GM19023 (cell line): ENCODE measurements around the gene RUNDC1.

Source experiments
- ATAC-seq: cut with Tn5 transposase; IDR thresholded peaks from one replicate; pipeline ENCODE4 v1.9.1; 2021; ENCODE audit warnings: mild to moderate bottlenecking, moderate library complexity; ENCODE audit not compliant: unreplicated experiment

RUNDC1 gene

DNA sequence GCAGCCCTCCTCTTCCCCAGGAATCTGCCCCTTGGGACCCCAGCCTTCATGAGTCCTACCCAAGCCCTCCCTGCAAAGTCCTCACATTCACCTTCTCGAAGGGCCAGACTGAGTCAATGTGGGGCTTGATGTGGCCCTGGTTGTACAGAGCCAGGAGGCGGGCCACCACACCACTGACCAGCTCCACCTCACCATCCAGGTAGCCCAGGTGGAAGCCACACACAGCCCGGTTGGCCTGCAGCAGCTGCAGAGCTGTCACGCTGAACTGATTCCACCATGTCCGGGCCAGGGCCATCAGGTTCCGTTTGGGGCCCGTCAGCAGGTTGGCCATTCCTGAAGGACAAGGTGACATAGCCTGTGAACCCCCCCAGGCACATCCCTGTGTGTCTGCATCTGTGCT, 35.9 kb downstream of the RUNDC1 start:
- no peak for ATAC-seq

DNA sequence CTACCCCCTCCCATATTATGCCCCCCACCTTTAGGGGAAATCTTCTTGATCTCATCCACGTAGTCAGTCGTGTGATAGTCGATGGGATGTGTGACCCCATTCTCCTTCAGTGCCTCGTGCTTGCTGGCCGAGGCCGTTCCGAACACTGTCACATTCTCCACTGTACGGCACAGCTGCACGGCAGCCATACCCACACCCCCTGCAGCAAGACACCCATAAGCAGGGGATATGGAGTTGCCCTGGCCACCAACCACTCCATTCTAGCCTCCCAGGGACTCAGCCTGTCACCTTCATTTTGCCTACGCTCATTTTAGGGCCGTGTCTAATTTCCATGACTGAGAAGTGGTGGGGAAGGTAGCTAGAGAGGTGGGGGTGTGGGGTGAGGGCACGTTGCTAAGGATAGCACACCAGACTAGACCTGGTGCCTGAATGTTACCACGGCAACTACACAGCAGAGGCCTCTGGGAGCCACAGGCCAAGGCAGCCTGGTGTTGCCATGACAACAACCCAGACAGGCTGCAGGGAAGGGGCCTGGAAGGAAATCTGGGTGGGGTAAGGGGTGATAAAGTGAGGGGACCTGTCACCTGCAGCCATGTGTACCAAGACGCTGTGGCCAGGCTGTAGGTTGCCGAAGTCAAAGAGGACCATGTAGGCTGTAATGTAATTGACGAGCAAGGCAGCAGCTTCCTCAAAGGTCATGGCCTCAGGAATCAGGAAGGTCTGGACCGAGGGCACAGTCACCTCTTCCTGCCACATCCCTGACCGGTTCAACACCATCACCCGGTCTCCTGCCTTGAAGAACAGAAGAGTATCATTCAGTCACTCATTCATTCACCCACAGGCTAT, 37.9 kb downstream of the RUNDC1 start:
- no peak for ATAC-seq

DNA sequence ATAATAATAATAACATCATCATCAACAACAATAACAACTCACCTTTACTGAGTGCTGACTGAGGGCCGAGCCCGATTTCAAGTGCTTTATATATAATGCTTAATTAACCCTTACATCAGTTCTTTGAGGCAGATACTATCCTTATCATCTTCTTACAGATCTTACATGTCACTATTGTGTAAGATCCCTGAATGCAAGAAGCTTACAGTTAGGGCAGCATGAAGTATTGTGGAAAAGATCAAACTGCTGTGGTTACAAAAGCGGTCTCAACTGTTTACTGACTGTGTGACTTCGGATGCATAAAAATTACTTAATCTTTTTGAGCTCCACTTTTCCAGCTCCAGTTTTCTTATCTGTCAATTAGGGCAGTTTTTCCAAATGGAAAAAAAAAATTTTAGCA, 38.6 kb downstream of the RUNDC1 start:
- ATAC-seq: no peak

DNA sequence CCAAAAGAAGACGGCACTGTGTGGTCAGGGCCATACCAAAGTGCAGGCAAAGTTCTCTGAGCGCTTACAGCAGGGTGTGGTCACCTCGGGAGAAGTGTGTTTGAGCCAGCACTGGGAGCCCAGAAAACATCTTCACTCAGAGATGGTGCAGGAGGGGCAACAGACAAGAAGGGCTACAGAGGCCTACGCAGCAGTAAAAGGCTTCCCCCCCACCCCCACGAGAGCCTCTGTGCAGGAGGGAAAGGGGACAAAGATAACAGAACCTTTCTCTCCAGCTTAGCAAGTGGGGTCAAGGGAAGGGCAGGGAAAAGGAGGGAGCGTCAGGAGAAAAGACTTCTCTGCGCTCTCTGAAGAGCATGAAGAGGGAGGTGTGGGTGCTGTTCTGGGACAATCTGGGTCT, 39.1 kb downstream of the RUNDC1 start:
- no peak for ATAC-seq

DNA sequence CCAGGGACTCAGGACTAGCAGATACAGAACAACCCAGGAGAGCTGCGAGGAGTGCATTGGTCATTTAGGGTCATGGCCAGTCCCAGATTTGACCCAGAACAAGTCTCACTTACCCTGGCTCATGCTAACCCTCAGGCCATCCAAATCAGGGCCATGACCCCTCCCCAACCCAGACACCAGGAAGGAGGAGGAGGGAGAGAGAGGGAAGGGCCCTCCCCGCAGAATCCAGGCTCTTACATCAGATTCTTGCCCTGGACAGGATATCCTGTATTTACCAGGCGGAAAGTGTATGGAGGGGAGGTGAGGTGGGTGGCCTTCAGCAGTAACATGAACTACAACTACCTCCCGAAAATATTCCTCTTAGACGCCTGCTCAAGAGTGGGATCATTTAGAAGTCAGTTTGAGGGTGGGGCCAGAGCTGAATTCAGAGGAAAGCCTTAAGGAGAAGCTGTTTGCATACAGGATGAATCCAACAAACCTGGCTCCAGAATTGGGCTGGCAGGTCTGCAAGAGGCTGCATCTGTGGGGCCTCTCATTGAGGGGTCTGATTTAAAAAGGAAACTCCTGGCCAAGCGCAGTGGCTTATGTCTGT, 39.8 kb downstream of the RUNDC1 start:
- no peak for ATAC-seq

DNA sequence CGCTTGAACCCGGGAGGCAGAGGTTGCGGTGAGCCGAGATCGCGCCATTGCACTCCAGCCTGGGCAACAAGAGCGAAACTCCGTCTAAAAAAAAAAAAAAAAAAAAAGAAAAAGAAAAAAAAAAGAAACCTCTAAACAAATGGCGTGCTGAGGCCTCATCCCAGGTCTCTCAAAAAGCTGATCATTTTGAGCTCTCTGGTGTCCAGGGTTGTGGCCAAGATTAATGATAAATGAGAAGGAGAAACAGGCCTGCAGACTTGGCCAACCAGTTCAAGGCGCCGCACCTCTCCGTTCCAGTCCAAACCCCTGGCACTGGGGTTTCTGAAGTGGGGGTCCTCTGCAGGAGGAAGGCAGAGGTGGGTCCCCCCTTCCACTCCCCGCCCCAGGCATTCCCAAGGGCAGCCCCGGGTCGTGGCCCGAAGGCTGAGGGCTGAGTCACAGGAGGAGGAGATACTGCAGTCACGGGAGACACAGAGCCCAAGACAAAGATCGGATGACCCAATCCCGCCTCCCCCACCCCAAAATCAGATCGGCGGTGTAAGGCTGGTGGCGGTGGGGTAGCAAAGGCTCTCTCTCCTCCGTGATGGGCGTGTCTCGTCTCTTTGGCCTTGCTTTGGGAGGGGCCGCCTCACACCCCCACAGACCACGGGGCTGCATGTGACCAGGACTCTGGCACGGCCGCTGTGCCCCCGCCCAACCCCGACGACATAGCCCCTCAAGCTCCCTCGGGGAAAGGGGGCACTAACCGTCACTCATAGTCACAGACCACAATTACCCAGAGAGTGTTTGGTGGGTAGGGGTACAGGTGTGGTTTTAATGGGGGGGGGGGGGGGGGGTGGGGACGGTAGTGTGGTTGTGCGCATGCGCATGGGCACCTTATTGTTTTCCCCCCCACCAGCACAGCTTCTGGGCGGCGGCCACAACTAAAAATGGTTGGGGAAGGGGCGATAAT, 40.7 kb downstream of the RUNDC1 start:
- no peak for ATAC-seq

DNA sequence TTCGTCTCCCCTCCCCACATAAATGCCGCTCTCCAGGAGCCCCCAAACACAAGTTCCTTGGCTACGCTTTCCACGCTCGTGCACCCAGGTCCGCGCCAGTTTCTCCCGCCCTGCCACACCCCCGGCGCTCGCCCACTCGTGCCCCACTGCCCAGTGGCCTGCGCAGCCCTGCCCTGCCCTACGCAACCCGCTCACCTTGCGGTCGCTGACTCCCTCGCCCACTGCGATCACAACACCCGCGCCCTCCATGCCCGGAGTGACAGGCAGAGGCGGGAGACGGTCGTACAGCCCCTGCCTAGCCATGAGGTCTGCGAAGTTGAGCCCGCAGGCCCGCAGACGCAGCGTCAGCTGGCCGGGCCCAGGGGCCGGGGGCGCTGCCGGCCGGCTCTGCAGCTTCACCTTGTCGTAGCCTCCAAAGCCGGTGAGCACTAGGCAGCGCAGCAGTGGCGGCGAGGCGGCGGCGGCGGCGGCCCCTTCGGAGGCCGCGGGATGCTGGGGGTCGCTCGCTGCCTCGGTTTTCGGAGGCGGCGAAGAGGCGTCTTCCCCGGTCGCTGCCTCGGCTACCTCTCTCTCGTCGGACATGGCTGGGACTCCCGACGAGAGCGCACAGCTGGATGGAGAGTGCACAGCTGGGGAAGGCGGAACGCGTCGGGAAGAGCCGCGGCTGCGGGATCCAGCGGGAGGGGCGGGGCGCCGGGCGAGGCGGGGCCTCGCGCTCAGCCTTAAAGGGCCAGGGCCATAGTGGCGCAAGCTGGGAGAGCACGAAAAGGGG, 41.6 kb downstream of the RUNDC1 start, which contains the start of gene VAT1:
Gene VAT1, minus strand, starts transcription at position 645 of the 772 bp plus-strand sequence. Its CDS starts 63 bp downstream, at position 582.
- no peak for ATAC-seq

DNA sequence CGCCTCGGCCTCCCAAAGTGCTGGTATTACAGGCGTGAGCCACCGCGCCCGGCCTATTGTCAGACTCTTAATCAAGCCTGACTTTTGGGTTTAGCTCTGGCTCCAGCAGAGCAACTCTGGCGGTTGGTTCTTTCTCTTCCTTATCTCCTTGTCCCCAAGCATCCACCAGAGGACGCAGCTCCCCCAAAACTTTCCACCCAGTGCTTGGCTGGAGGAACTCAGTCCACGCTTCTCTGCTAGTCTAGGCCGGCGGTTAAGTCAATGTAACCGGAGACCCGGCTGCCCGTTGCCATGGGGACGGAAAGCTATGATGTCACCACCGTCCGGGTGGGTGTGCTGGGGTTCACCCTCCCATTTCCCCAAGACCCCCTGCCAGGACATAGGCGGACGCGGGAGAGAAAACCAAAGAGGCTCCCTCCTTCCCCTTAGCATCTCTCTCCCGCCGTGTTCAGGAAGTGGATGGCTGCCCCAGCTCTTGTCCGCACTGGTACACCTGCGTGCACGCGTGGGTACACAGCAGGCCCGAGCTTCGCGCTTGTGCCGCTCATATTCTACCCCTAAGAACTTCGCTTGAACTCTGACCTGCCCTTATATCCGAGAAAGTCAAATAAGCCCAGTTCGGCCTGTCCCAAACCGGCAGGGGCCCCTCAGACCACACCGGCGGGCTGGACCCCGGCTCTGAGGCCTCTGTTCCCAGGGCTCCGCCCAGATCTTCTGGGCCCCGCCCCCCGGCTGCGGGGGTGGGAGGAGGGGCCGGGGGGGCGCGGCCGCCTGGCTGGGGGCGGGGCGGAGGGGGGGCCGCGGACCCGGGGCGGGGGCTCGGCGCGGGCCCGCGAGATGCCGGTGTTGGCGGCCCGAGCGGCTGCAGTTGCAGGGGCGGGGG, 44.3 kb downstream of the RUNDC1 start, which contains the start of gene RND2:
Gene RND2, plus strand, starts transcription at position 825 of the 883 bp plus-strand sequence. CDS start 117 bp downstream, outside the sequence.
- ATAC-seq: no peak

DNA sequence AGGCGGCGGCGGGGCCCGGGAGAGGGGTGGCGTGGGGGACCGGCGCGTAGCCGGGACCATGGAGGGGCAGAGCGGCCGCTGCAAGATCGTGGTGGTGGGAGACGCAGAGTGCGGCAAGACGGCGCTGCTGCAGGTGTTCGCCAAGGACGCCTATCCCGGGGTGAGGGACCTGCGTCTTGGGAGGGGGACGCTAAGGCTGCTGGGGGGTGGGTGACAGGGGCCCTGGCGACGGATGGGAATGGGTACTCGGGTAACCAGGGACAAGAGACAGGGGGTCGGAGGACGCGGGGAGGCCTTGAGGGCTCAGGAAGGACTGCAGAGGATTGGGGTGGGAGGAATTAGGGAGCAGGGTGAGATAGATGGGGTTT, 44.9 kb downstream of the RUNDC1 start:
- no peak for ATAC-seq

DNA sequence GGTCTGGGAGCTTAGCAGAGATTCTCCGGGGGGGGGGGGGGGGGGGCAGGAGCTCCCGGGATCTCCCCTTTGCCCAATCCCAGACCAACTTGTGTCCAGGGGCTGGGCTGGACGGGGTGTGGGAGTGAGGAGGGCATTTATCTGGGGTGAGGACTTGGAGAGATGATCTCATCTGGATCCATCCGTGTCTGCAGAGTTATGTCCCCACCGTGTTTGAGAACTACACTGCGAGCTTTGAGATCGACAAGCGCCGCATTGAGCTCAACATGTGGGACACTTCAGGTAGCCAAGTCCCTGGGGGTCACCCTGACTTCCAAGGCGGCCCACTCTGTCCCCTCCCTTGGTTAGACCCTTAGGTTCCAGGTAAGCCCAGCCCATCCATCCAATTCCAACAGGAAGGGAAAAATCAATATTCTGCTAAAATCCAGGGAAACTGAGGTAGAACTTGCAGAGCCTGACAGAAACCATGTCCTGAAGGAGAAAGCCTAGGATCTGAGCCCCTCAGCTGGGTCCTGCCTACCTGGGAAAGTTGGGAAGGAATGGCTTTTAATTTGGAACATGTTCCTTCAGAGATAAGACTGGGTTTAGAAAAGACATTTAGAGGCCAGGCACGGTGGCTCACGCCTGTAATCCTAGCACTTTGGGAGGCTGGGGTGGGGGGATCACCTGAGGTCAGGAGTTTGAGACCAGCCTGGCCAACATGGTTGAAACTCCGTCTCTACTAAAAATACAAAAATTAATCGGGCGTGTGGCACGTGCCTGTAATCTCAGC, 45.6 kb downstream of the RUNDC1 start:
- no peak for ATAC-seq

DNA sequence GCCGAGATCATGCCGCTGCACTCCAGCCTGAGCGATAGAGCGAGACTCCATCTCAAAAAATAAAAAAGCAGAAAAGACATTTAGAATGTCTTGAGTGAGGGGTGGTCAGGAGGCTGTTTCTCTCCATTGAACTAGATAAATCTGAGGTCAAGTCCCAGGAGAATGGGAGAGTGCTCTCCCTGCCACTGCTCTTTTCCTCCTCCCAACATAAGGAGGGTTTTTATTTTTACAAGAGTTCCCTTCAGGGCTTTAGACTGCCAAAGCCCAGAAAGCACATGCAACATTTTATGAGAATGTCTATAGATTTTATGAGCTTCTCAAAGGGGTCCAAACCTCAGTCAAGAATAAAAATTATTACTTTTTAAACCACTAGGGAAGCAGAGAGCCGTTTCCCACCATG, 46.2 kb downstream of the RUNDC1 start:
- ATAC-seq: no peak

DNA sequence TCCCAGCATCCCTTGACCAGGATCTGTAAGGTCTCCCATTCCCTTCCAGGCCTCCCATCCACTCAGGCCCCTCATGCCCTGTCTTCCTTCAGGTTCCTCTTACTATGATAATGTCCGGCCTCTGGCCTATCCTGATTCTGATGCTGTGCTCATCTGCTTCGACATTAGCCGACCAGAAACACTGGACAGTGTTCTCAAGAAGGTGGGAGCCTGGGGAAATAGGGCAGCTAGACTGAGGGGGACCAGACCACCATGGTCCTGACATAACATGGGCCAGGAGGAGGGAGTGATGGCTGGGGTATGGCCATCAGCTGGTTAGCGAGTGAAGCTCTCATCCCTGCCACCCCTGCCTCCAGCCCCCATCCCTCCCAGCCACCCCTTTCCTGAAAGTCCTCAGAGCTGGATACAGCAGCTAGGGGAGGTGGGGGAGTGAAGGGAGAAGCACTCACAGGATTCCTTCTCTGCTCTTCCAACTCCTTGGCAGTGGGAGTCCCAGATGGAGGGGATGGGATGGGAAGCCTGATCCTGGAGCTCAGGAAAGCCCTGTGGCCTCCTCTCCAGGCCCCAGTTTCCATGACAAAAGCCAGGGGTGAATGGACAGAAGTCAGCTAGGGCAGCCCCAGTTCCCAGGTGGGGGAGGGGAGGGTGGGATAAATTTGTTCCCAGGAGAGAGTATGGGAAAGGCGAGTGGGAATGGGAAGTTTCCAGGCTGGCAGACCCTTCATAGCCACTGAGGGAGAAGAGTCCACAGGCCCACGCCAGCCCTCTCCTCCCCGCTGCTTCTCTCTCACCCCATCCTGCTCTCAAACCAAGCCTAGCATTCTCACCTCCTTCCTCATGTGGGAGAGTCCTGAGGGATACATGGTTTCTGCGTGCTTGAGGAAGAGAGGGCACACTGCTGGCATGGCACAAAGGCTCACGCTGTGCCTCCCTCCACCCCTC, 47.0 kb downstream of the RUNDC1 start:
- ATAC-seq: no peak

DNA sequence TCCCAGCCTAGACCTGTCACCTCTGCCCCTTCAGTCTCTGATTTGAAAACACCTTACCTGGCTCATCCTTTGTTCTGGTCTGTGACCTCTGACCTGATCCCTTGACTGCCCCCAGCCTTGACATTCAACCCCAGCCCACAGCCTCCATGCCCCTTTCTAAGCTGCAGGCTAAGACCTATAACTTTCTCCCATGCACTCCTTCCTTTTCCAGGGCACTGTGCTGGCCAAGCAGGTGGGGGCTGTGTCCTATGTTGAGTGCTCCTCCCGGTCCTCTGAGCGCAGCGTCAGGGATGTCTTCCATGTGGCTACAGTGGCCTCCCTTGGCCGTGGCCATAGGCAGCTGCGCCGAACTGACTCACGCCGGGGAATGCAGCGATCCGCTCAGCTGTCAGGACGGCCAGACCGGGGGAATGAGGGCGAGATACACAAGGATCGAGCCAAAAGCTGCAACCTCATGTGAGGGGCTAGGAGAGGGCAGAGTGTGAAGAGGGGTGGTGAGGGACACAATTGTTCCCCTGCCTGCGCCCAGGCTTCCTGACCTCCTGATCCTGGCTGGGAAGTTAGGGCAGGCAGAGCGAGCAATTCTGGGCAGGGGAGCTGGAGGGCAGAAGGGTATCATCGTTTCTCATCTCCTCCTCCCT, 48.0 kb downstream of the RUNDC1 start:
- ATAC-seq: no peak

DNA sequence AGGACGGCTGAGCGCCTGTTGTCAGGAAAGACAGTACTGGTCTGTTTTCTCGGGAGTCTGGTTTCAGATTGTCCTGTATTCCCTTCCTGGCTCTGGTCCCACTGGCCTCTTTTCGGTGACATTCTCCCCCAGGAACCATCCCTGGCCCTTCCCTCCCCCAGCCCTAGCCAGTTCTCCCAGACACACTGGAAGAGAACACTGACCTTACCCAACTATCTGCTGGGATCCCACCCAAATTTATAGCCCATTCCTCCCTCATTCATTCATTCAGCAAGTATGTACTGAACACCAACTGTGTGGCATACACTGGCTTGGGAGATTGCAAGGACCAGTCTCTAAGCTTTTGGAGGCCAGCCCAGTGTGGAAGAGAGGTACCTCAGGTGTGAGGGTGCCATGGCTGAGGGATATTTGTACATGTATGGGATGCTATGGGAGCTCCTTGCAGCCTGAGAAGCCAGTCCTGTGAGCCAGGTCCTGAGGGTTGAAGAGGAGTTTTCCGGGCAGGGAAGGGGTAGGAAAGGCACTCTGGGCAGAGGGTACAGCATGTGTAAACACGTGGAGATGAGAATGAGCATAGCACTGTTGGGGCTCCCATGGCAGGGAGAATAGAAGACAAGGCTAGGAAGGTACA, 49.9 kb downstream of the RUNDC1 start:
- ATAC-seq: no peak

DNA sequence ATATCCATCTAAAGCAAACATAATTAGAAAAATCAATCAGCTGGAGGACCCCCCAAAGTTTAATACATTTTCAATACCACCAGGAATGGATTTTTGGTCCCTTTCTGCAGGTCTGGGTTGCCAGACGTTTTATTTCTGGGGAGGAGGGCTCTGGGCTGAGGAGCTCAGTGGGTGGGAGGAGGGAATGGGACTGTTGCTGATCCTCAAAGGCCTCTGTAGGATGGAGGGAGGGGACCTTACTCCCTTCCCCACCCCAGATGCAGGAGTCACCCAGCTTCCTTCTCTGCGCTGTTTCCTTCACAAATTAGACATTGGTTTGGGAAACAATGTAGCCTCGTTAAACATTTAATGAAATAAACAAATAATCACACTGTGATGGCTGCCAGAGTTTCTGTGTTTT, 51.3 kb downstream of the RUNDC1 start:
- ATAC-seq: no peak

DNA sequence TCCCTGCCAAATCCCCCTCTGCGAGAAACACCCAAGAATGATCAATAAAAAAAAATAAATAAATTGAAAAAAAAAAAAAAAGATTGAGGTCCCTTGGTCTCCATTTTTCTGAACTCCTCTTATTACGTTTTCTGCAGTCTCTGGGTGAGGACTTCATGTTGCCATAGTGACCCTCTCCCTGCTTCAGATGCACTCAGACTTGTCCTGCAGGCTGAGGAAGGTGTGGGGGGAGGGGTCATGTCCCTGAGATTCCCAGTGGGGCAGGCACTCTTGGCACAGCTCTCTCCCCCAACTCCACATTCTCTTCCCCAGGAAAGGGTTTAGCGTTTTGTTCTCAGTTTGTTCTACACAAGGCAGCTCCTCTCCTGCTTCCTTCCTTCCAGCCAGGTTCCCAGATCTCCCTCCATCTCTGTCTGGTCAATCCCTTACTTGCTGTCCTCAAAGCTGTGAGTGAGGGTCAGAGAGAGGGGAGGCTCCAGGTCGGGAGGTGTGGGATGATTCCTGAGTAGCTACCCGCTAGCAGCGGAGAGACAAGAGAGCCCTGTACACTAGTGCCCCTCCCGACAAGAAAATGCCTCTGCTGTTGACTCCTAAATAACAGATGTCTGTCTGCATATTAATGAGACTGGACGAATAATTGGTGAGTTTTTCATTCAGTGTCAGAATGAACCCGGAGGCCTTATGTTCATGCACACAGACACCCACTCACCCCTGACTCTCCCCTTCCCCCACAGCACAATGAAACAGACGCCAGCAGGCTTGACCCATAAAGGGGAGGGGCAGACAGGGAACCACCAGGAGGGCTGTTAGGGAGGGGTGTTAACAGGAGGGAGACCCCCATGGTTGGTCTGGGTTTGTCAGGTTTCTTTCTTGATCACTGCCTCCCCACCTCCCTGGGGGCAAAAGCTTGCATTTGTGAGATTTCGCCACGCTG, 53.9 kb downstream of the RUNDC1 start:
- no peak for ATAC-seq
